Upper lobe of left lung (tissue), 4 donors: ENCODE results near the gene DND1.

Source experiments
- EP300 ChIP-seq, 4 donors: sonication (generic); formaldehyde crosslinking; IDR thresholded peaks; one replicate each; pipeline ENCODE4 v1.5.1; 2017; ENCODE audit warnings: antibody characterized with exemption in 4 of 4, control low read depth in 2 of 4
- POLR2AphosphoS5 ChIP-seq, 2 donors: sonication (generic); formaldehyde crosslinking; IDR thresholded peaks; one replicate each; pipeline ENCODE4 v1.5.1; 2017; ENCODE audit warnings: antibody characterized with exemption in 2 of 2
- TF ChIP-seq, protein P1 (sequence below), 6 experiments: fragments of 450-650 bp in 4 of 6; fragments of 200-600 bp in 2 of 6; sonication (generic) in 2 of 6; IDR thresholded peaks; one replicate each; pipeline ENCODE4 v1.5.1; 2016 to 2019; ENCODE audit warnings: antibody characterized with exemption in 6 of 6

- TF ChIP-seq, protein P1, sequence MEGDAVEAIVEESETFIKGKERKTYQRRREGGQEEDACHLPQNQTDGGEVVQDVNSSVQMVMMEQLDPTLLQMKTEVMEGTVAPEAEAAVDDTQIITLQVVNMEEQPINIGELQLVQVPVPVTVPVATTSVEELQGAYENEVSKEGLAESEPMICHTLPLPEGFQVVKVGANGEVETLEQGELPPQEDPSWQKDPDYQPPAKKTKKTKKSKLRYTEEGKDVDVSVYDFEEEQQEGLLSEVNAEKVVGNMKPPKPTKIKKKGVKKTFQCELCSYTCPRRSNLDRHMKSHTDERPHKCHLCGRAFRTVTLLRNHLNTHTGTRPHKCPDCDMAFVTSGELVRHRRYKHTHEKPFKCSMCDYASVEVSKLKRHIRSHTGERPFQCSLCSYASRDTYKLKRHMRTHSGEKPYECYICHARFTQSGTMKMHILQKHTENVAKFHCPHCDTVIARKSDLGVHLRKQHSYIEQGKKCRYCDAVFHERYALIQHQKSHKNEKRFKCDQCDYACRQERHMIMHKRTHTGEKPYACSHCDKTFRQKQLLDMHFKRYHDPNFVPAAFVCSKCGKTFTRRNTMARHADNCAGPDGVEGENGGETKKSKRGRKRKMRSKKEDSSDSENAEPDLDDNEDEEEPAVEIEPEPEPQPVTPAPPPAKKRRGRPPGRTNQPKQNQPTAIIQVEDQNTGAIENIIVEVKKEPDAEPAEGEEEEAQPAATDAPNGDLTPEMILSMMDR (IDR thresholded peaks at IDR 0.05) = no peak
- TF ChIP-seq EP300 (IDR thresholded peaks at IDR 0.05) = peak in 1 of 4 donors; percentile 44
- peak; percentile 93 to 95 for TF ChIP-seq POLR2AphosphoS5 (IDR thresholded peaks at IDR 0.05)
Measured at GRCh38 chr5:140664359-140665119, 8.8 kb downstream of the DND1 start, which contains the start of gene WDR55.
